ENCODE results near the gene TDRD3. TPM values are rescaled to one million over a fixed set of nuclear protein-coding genes. Genes with fewer than 3 reads are reported as not detected.
"Not testable (repeated sequence)": the region's sequence is repeated elsewhere in the genome, so short reads cannot be mapped to it uniquely, and the experiment has no call there.

TDRD3 gene
- total and polyA plus RNA-seq, 4 donors: 9.3 to 44.3 (median 23.4) TPM

GRCh38 chr13:60358453-60358852, 38.6 kb upstream of the TDRD3 start:
- no peaks in the 10 kb centered on the region for H3K36me3 ChIP-seq (ENCODE audit: control insufficient read depth in 1 of 2, insufficient read depth in 2 of 2, low read length in 1 of 2)
- H3K27ac ChIP-seq (ENCODE audit: low read depth in 1 of 2, low read length in 2 of 2): no peak overlapping the region
- 92 to 97% methylated on average over 2 of the region's 2 CpGs for WGBS, 2 donors
- no peaks in the 10 kb centered on the region for H3K9me3 ChIP-seq (ENCODE audit: control insufficient read depth, low read length)
- H3K4me1 ChIP-seq (ENCODE audit: control insufficient read depth in 1 of 2, insufficient read depth in 2 of 2, low read length in 2 of 2): no peaks in the 10 kb centered on the region
- ATAC-seq (ENCODE audit: low FRiP score) (no peak), DNase-seq (no peak)
- intact Hi-C loops (cut with DNase I): no loop called here
- no peaks in the 10 kb centered on the region for H3K27me3 ChIP-seq (ENCODE audit: control insufficient read depth in 1 of 2, insufficient read depth in 2 of 2, low read length in 1 of 2)
- H3K4me3 ChIP-seq (ENCODE audit: low read length in 2 of 2): no peak overlapping the region

GRCh38 chr13:60363288-60363687, 33.7 kb upstream of the TDRD3 start:
- DNase-seq (no peak), ATAC-seq (ENCODE audit: low FRiP score) (no peak)
- intact Hi-C loops (cut with DNase I): no loop called here
- no peaks in the 10 kb centered on the region for H3K4me1 ChIP-seq (ENCODE audit: control insufficient read depth in 1 of 2, insufficient read depth in 2 of 2, low read length in 2 of 2)
- H3K36me3 ChIP-seq (ENCODE audit: control insufficient read depth in 1 of 2, insufficient read depth in 2 of 2, low read length in 1 of 2): no peaks in the 10 kb centered on the region
- no peaks in the 10 kb centered on the region for H3K27me3 ChIP-seq (ENCODE audit: control insufficient read depth in 1 of 2, insufficient read depth in 2 of 2, low read length in 1 of 2)
- no peak overlapping the region for H3K4me3 ChIP-seq (ENCODE audit: low read length in 2 of 2)
- H3K27ac ChIP-seq (ENCODE audit: low read depth in 1 of 2, low read length in 2 of 2): no peak overlapping the region
- no peaks in the 10 kb centered on the region for H3K9me3 ChIP-seq (ENCODE audit: control insufficient read depth, low read length)
- WGBS, 2 donors: 61 to 62% methylated on average over 2 of the region's 2 CpGs

- Histone ChIP-seq H3K4me3 (ENCODE audit: low read length in 2 of 2) (no peak overlapping the region), H3K27me3 (ENCODE audit: control insufficient read depth in 1 of 2, insufficient read depth in 2 of 2, low read length in 1 of 2) (no peaks in the 10 kb centered on the region), H3K27ac (ENCODE audit: low read depth in 1 of 2, low read length in 2 of 2) (no peak overlapping the region), H3K36me3 (ENCODE audit: control insufficient read depth in 1 of 2, insufficient read depth in 2 of 2, low read length in 1 of 2) (no peaks in the 10 kb centered on the region), H3K9me3 (ENCODE audit: control insufficient read depth, low read length) (no peaks in the 10 kb centered on the region), H3K4me1 (ENCODE audit: control insufficient read depth in 1 of 2, insufficient read depth in 2 of 2, low read length in 2 of 2) (no peaks in the 10 kb centered on the region)
- no peak for ATAC-seq (ENCODE audit: low FRiP score)
- DNase-seq: no peak
- intact Hi-C loops (cut with DNase I): no loop called here
Observed at GRCh38 chr13:60369242-60369641, 27.8 kb upstream of the TDRD3 start.

- DNase-seq (no peak), ATAC-seq (ENCODE audit: low FRiP score) (no peak)
- intact Hi-C loops (cut with DNase I): no loop called here
- Histone ChIP-seq H3K4me3 (ENCODE audit: low read length in 2 of 2) (no peak overlapping the region), H3K27ac (ENCODE audit: low read depth in 1 of 2, low read length in 2 of 2) (no peak overlapping the region), H3K9me3 (ENCODE audit: control insufficient read depth, low read length) (no peaks in the 10 kb centered on the region), H3K27me3 (ENCODE audit: control insufficient read depth in 1 of 2, insufficient read depth in 2 of 2, low read length in 1 of 2) (no peaks in the 10 kb centered on the region), H3K36me3 (ENCODE audit: control insufficient read depth in 1 of 2, insufficient read depth in 2 of 2, low read length in 1 of 2) (no peaks in the 10 kb centered on the region), H3K4me1 (ENCODE audit: control insufficient read depth in 1 of 2, insufficient read depth in 2 of 2, low read length in 2 of 2) (no peaks in the 10 kb centered on the region)
- 86 to 98% methylated on average over 7 of the region's 7 CpGs for WGBS, 2 donors
Observed at GRCh38 chr13:60370343-60370742, 26.7 kb upstream of the TDRD3 start.

GRCh38 chr13:60372141-60372540, 24.9 kb upstream of the TDRD3 start:
- H3K4me1 ChIP-seq (ENCODE audit: control insufficient read depth in 1 of 2, insufficient read depth in 2 of 2, low read length in 2 of 2): no peaks in the 10 kb centered on the region
- no peak overlapping the region for H3K4me3 ChIP-seq (ENCODE audit: low read length in 2 of 2)
- H3K9me3 ChIP-seq (ENCODE audit: control insufficient read depth, low read length): no peaks in the 10 kb centered on the region
- no peak overlapping the region for H3K27ac ChIP-seq (ENCODE audit: low read depth in 1 of 2, low read length in 2 of 2)
- no peaks in the 10 kb centered on the region for H3K27me3 ChIP-seq (ENCODE audit: control insufficient read depth in 1 of 2, insufficient read depth in 2 of 2, low read length in 1 of 2)
- no peaks in the 10 kb centered on the region for H3K36me3 ChIP-seq (ENCODE audit: control insufficient read depth in 1 of 2, insufficient read depth in 2 of 2, low read length in 1 of 2)
- ATAC-seq (ENCODE audit: low FRiP score) (no peak), DNase-seq (no peak)
- WGBS, 2 donors: 89 to 93% methylated on average over 2 of the region's 2 CpGs
- intact Hi-C loops (cut with DNase I): no loop called here

GRCh38 chr13:60379282-60379681, 17.7 kb upstream of the TDRD3 start:
- H3K27ac ChIP-seq (ENCODE audit: low read depth in 1 of 2, low read length in 2 of 2); intact Hi-C loops (cut with DNase I); ATAC-seq (ENCODE audit: low FRiP score); H3K36me3 ChIP-seq (ENCODE audit: control insufficient read depth in 1 of 2, insufficient read depth in 2 of 2, low read length in 1 of 2); H3K9me3 ChIP-seq (ENCODE audit: control insufficient read depth, low read length); H3K4me1 ChIP-seq (ENCODE audit: control insufficient read depth in 1 of 2, insufficient read depth in 2 of 2, low read length in 2 of 2); DNase-seq; H3K27me3 ChIP-seq (ENCODE audit: control insufficient read depth in 1 of 2, insufficient read depth in 2 of 2, low read length in 1 of 2); H3K4me3 ChIP-seq (ENCODE audit: low read length in 2 of 2): not testable (repeated sequence)
- 88 to 90% methylated on average over 3 of the region's 3 CpGs for WGBS, 2 donors

GRCh38 chr13:60379837-60380565, 17.0 kb upstream of the TDRD3 start:
- ATAC-seq (ENCODE audit: low FRiP score): no peak
- intact Hi-C loops (cut with DNase I): no loop called here

GRCh38 chr13:60384911-60385310, 12.1 kb upstream of the TDRD3 start:
- no peaks in the 10 kb centered on the region for H3K36me3 ChIP-seq (ENCODE audit: control insufficient read depth in 1 of 2, insufficient read depth in 2 of 2, low read length in 1 of 2)
- intact Hi-C loops (cut with DNase I): no loop called here
- 7 to 11% methylated on average over 4 of the region's 4 CpGs for WGBS, 2 donors
- H3K27ac ChIP-seq (ENCODE audit: low read depth in 1 of 2, low read length in 2 of 2): no peak overlapping the region
- DNase-seq (no peak), ATAC-seq (ENCODE audit: low FRiP score) (no peak)
- H3K9me3 ChIP-seq (ENCODE audit: control insufficient read depth, low read length): no peaks in the 10 kb centered on the region
- H3K4me1 ChIP-seq (ENCODE audit: control insufficient read depth in 1 of 2, insufficient read depth in 2 of 2, low read length in 2 of 2): no peaks in the 10 kb centered on the region
- no peak overlapping the region for H3K4me3 ChIP-seq (ENCODE audit: low read length in 2 of 2)
- H3K27me3 ChIP-seq (ENCODE audit: control insufficient read depth in 1 of 2, insufficient read depth in 2 of 2, low read length in 1 of 2): no peaks in the 10 kb centered on the region

More at GRCh38 chr13:60379837-60380565, 17.0 kb upstream of the TDRD3 start:
- Histone ChIP-seq H3K4me3 (ENCODE audit: low read length in 2 of 2) (no peak overlapping the region), H3K9me3 (ENCODE audit: control insufficient read depth, low read length) (no peaks in the 10 kb centered on the region), H3K27me3 (ENCODE audit: control insufficient read depth in 1 of 2, insufficient read depth in 2 of 2, low read length in 1 of 2) (no peaks in the 10 kb centered on the region), H3K36me3 (ENCODE audit: control insufficient read depth in 1 of 2, insufficient read depth in 2 of 2, low read length in 1 of 2) (no peaks in the 10 kb centered on the region), H3K4me1 (ENCODE audit: control insufficient read depth in 1 of 2, insufficient read depth in 2 of 2, low read length in 2 of 2) (no peaks in the 10 kb centered on the region), H3K27ac (ENCODE audit: low read depth in 1 of 2, low read length in 2 of 2) (no peak overlapping the region)
- DNase-seq: no peak
- WGBS, 2 donors: 88 to 95% methylated on average over 3 of the region's 3 CpGs

- 61 to 64% methylated on average over 2 of the region's 2 CpGs for WGBS, 2 donors
- Histone ChIP-seq H3K4me3 (ENCODE audit: low read length in 2 of 2) (no peak overlapping the region), H3K27me3 (ENCODE audit: control insufficient read depth in 1 of 2, insufficient read depth in 2 of 2, low read length in 1 of 2) (no peaks in the 10 kb centered on the region), H3K36me3 (ENCODE audit: control insufficient read depth in 1 of 2, insufficient read depth in 2 of 2, low read length in 1 of 2) (no peaks in the 10 kb centered on the region), H3K27ac (ENCODE audit: low read depth in 1 of 2, low read length in 2 of 2) (no peak overlapping the region), H3K4me1 (ENCODE audit: control insufficient read depth in 1 of 2, insufficient read depth in 2 of 2, low read length in 2 of 2) (no peaks in the 10 kb centered on the region), H3K9me3 (ENCODE audit: control insufficient read depth, low read length) (no peaks in the 10 kb centered on the region)
- DNase-seq (no peak), ATAC-seq (ENCODE audit: low FRiP score) (no peak)
- intact Hi-C loops (cut with DNase I): no loop called here
Observed at GRCh38 chr13:60386250-60386649, 10.8 kb upstream of the TDRD3 start.

All from aorta (tissue), 5 donors.